HepG2 (cell line): Measurements from ENCODE around the gene OGFR.

ENCODE experiments used
- CTCF ChIP-seq: sonication (generic); formaldehyde crosslinking; IDR thresholded peaks from 2 replicates; pipeline ENCODE4 v1.5.0; 2020; ENCODE audit warnings: mild to moderate bottlenecking, missing genetic modification reagents, moderate library complexity
- ETV5 ChIP-seq: IDR thresholded peaks from 2 replicates; pipeline ENCODE4 v1.6.1; 2018; ENCODE audit warnings: missing biosample characterization, missing genetic modification reagents, inconsistent platforms, borderline replicate concordance
- FOXA1 ChIP-seq, 2 experiments: fragments of 450-650 bp in 1 of 2; sonication (generic) in 1 of 2; formaldehyde crosslinking in 1 of 2; IDR thresholded peaks; 2 replicates each; pipeline versions ENCODE4 v1.4.0 to v1.6.1; 2016 to 2020; ENCODE audit warnings: missing genetic modification reagents in 1 of 2
- HNRNPL ChIP-seq: fragments of 200-400 bp; formaldehyde crosslinking; IDR thresholded peaks from 2 replicates; pipeline ENCODE4 v1.6.1; 2017; ENCODE audit warnings: mild to moderate bottlenecking, low read depth, low read length
- MAFF ChIP-seq: IDR thresholded peaks from 2 replicates; pipeline ENCODE4 v1.6.1; 2011; ENCODE audit warnings: low read depth, low read length, improper control_type of control experiment
- MYC ChIP-seq: sonication (generic); formaldehyde crosslinking; IDR thresholded peaks from 2 replicates; pipeline ENCODE4 v1.9.0; 2021; ENCODE audit warnings: missing genetic modification reagents, borderline replicate concordance
- NR1H2 ChIP-seq: sonication (generic); formaldehyde crosslinking; IDR thresholded peaks from 2 replicates; pipeline ENCODE4 v1.8.1; 2022; ENCODE audit warnings: low read depth, missing genetic modification reagents, borderline replicate concordance
- PAX8 ChIP-seq: sonication (generic); formaldehyde crosslinking; IDR thresholded peaks from 2 replicates; pipeline ENCODE4 v1.8.0; 2022; ENCODE audit warnings: mild to moderate bottlenecking, missing genetic modification reagents, borderline replicate concordance
- POLR2AphosphoS5 ChIP-seq: IDR thresholded peaks from 2 replicates; pipeline ENCODE4 v1.6.1; 2012; ENCODE audit warnings: low read depth, low read length
- TAF1 ChIP-seq: sonication (generic); formaldehyde crosslinking; IDR thresholded peaks from 2 replicates; pipeline ENCODE4 v1.4.0; 2020; ENCODE audit warnings: missing genetic modification reagents
- ZNF670 ChIP-seq: sonication (generic); formaldehyde crosslinking; IDR thresholded peaks from 2 replicates; pipeline ENCODE4 v1.8.0; 2022; ENCODE audit warnings: mild to moderate bottlenecking, missing genetic modification reagents, borderline replicate concordance

DNA sequence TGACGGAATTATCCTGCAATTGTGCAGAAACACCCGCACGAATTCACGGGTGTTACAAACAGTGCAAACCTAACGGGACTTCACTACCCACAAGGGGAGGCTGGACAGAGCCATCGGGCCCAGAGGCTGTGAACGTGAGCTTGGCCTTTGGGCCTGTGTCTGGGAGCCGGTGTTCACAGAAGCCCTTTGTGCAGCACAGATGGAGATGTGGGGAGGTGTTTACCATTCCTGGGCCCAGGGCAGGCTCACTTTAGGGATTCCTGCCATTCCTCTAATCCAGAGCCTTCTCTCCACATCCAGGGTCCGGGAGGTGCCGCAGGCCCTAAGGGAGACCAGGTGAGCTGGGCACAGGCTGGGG, 27.2 kb downstream of the OGFR start:
- TF ChIP-seq MYC (no peak), PAX8 (CRISPR knock-in tag) (no peak), ZNF670 (no peak), POLR2AphosphoS5 (no peak), HNRNPL (no peak), MAFF (no peak), FOXA1 (IDR thresholded peaks at IDR 0.05) (no peak), FOXA1 (CRISPR knock-in tag; IDR thresholded peaks at IDR 0.05) (peak; percentile 24; the same call in 1 of the 2 replicates), TAF1 (no peak), CTCF (CRISPR knock-in tag) (no peak), NR1H2 (CRISPR knock-in tag) (no peak), ETV5 (CRISPR knock-in tag) (no peak)
